Stimulated activated CD8-positive, alpha-beta memory T cell treated with anti-CD3 and anti-CD28 coated beads, Interleukin-2, amount 100 ng/mL, for 1 hour (primary cell): ENCODE data around the gene PLAGL1.
"Not testable (repeated sequence)": the region's sequence is repeated elsewhere in the genome, so short reads cannot be mapped to it uniquely, and the experiment has no call there.

Experiments
- DNase-seq, 2 donors: peaks; one replicate each; pipeline ENCODE4 v3.0.0-alpha.2; 2020; ENCODE audit warnings: low read depth in 2 of 2

PLAGL1 gene, protein sequence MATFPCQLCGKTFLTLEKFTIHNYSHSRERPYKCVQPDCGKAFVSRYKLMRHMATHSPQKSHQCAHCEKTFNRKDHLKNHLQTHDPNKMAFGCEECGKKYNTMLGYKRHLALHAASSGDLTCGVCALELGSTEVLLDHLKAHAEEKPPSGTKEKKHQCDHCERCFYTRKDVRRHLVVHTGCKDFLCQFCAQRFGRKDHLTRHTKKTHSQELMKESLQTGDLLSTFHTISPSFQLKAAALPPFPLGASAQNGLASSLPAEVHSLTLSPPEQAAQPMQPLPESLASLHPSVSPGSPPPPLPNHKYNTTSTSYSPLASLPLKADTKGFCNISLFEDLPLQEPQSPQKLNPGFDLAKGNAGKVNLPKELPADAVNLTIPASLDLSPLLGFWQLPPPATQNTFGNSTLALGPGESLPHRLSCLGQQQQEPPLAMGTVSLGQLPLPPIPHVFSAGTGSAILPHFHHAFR

DNA sequence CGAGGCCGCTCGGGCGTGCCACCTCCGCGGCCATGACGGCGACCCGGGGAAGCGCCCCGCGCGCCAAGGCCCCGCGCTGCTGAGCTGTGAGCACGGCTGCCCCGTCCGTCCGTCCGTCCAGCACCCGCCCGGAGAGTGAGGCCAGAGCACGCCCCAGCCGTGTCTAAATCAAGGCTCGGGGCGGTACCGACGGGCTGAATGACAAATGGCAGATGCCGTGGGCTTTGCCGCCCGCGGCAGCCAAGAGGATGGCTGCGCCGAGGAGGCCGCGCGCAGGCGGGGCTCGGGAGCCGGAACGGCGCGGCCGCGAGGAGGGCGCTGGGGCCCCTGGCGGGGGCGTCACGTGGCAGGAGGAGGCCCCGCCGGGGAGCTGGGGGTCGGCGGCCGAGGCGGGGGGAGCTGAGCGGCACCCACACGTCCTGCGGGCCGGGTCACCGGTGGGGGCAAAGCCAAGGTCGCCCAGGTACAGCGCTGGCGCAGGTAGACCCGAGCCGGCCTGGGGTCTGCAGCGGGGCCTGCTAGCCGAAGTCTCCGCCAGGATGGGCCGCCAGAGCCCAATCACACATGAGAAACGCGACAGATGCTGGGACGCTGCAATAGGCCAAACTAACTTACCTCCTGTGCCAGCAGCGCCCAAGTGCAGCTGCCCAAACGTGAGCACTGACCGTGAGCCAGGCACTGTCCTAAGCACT, at the start of gene PLAGL1:
TSS of gene PLAGL1 (minus strand) at position 140 of the 692 bp plus-strand sequence. CDS start 60,123 bp downstream, outside the sequence.
- no peak for DNase-seq

DNA sequence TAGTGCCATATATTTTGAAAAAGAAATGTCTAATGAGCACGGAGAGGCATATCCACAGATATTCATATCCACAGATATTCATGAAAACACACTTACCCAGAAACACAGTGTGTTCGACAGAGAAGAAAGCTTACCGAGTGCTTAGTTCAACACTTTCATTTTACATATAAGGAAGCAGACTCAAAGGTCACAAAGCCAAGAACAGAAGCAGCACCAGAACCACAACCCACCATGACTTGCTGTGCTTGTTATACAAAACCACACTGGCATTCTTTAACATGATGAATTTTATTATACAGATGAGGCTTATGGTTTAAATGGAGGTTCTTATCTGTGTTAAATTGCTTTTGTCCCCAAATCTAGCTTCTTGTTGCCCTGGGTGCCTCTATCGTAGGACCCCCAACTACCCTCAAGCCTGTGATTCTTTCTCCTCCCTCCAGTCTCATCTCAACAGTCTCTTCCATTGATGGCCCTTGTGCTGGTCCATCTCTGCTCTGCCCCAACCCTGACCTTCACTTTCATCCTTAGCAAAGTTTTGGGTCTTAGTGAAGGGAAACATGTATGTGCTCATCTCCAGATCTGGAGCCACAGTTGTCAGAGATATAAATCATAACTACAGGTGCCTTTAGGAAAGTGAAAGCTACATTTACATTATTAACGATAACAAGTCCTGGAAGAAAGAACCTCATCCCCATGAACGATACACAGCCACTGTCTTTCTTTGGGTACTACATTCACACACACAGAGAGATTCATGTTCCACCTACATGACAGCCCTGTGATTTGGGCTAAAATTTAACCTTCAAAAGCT, 47.3 kb upstream of the PLAGL1 start:
- no peak for DNase-seq

DNA sequence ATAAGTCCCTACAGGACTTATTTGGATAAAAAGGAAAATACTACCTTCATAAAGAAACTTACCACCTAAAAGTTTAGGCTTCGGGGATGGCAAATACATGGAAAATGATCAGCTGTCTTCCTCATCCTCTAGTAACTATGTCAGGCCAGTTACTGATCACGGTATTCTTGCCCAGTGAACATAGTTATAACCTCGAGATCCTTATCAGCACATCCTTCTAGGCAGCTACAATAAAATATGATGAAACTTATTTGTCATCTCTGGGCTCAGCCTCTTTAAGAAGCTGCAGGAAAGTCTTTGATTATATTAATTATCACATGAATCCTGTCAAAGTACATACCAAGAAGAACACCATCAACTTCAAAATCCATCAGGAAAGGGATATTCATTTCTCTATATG, 45.5 kb upstream of the PLAGL1 start:
- DNase-seq: no peak

DNA sequence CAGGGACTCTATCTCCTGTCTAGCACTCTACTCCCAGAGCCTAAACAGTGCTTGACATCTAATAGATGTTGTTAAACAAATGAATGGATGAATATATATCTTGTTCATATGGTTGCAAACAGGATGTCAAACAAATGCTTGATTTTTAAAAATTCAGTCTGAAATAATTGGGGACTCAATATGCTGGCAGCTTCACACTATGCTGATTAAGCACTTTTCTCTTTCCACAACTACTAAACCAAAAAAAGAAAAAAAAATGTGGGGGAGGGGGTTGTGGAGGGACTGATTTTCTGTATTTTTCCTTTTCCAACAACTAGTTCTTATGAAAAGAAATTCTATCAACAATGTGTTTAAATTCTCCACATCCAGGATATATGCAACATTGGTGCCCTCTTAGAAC, 44.4 kb upstream of the PLAGL1 start:
- no peak for DNase-seq

DNA sequence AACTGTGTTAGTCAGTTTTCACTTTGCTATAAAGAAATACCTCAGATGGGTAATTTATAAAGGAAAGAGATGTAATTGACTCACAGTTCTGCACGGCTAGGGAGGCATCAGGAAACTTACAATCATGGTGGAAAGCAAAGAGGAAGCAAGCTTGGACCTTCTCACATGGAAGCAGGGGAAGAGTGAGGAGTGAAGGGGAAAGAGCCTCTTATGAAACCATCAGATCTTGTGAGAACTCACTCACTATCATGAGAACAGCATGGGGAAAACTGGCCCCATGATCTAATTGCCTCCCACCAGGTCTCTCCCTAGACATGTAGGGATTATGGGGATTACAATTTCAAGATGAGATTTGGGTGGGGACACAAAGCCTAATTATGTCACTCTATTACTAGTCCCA, 41.3 kb upstream of the PLAGL1 start:
- DNase-seq: no peak

DNA sequence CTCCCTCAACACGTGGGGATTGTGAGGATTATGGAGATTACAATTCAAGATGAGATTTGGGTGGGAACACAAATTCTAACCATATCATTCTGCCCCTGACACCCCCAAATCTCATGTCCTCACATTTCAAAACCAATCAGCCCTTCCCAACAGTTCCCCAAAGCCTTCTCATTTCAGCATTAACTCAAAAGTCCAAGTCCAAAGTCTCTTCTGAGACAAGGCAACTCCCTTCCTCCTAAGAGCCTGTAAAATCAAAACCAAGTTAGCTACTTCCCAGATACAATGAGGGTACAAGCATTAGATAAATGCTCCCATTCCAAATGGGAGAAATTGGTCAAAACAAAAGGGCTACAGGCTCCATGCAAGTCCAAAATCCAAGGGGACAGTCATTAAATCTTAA, 39.6 kb upstream of the PLAGL1 start:
- DNase-seq: no peak

DNA sequence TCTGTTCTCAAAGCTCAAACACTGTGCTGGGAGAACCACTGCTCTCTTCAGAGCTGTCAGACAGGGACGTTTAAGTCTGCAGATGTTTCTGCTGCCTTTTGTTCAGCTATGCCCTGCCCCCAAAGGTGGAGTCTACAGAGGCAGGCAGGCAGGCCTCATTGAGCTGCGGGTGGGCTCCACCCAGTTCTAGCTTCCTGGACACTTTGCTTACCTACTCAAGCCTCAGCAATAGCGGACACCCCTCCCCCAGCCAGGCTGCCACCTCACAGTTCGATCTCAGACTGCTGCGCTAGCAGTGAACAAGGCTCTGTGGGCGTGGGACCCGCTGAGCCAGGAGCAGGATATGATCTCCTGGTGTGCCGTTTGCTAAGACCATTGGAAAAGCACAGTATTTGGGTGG, 38.6 kb upstream of the PLAGL1 start:
- not testable (repeated sequence) for DNase-seq

DNA sequence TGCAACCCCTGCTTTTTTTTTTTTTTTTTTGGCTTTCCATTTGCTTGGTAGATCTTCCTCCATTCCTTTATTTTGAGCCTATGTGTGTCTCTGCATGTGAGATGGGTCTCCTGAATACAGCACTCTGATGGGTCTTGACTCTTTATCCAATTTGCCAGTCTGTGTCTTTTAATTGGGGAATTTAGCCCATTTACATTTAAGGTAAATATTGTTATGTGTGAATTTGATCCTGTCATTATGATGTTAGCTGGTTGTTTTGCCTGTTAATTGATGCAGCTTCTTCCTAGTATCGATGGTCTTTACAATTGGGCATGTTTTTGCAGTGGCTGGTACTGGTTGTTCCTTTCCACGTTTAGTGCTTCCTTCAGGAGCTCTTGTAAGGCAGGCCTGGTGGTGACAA, 36.9 kb upstream of the PLAGL1 start:
- not testable (repeated sequence) for DNase-seq

DNA sequence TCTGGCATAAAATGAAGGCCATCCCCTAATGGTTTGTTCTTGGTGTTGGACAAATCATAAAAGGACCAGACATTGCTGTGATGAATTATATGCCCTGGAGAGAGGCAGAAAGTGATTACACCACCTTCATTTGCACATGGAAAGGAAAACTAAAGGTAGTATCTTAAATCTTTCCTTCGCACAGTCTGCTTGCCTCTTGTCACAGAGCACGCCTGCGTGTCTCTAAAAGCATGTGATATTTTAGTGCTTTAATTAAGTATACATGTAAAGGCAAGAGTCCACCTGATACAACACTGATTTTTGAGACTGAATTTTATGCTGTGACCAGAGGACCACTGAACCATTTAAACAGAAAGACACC, 28.8 kb upstream of the PLAGL1 start:
- DNase-seq: no peak

DNA sequence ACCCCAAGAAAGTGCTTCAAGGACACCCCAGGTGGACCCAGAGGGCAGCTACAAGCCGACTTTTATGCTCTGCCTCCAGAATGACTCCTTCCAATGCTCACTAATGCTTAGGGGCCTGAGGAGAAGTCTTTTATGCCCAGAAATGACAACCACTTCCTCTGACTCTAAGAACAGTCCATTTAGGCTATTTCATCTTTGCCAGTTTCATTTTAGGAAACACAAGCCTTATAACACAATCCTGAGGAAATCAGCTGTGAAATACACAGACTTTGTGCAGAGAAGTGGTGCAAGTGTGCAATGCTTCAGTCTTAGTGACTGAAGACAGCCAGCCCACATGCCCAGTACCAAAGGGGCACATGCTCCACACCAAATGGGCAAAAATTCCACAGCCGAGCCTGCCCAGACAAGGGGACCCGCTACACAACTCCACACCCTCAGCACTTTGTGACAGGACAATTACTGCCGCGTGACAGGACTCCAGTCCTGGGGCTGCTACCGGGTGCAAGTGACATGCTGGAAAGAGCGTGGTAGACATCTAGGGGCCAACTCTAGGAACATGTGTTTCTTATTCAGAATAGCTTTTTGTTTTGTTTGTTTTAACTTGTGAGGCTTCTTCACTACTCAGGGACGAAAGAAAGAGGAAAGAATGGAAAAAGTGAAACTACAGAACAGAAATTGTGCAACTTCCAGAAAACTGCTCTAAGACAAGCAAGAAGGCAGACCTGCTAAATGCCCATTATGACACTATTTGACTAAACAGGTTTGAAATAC, 28.2 kb upstream of the PLAGL1 start:
- no peak for DNase-seq

DNA sequence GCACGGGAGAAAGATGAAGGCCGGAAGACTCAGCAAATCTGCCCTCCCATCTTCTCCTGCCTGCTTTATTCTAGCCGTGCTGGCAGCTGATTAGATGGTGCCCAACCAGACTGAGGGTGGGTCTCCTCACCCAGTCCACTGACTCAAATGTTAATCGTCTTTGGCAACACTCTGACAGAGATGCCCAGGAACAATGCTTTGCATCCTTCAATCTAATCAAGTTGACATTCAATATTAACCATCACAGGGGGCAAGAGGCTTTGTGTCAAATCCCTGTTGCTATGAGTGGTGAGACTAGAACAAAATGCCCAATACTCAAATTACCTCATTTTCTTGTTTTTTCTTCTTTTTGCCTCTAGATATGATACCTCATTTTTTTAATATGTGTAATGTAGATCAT, 27.4 kb upstream of the PLAGL1 start:
- no peak for DNase-seq

DNA sequence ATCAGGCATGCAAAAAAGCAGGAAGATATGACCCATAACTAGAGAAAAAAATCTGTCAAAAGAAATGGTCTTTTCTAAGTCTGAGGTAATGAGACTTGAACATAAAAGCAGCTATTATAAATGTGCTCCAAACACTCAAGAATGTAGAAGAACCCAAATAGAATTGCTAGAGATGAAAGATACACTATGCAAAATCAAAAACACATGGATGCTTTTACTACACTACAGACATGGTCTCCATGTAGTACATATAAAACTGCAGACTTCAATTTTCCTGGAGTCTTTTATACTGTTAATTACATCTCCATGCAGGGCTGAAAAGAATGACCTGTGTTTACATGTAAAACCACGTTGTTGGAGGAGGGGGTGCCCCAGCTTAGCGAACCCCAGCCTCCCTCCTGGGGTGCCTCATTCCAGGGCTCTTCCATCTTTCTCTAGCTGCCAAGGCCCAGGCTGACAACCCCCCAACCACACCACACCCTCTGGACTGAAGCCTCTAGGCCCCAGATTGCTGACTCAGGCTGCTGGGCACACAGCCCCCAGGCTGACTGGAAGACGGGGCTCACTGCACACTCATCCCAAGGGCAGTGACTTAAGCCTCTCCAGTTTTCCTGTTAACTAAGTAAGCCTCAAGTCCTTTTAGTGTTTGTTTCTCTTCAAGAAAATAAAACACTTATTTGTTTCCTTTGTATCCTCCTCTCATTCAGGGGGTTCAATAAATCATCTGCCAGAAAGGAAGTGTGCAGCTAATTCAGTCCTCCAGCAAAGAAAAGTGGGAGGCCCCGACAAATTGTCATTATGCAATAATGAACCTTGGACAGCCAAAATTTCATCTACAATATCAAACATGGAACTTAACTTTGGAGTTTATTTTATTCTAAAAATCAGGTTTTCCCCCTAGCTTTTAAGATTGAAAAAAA, 26.0 kb upstream of the PLAGL1 start:
- DNase-seq: no peak

DNA sequence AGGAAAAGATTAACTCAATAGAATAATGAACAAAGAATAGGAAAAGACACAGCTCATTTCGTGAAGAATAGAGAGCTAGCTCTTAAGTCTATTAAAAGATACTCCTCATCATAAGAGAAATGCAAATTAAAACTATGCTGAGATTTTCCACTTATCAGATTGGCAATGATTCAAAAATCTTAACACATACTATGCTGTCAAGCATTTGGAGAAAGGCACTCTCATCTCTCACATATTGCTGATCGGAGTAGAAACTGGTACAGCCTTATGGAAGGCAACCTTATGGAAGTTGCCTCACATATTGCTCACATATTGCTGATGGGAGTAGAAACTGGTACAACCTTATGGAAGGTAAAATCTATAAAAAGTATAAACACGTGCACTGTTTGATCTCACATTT, 21.4 kb upstream of the PLAGL1 start:
- DNase-seq: no peak

DNA sequence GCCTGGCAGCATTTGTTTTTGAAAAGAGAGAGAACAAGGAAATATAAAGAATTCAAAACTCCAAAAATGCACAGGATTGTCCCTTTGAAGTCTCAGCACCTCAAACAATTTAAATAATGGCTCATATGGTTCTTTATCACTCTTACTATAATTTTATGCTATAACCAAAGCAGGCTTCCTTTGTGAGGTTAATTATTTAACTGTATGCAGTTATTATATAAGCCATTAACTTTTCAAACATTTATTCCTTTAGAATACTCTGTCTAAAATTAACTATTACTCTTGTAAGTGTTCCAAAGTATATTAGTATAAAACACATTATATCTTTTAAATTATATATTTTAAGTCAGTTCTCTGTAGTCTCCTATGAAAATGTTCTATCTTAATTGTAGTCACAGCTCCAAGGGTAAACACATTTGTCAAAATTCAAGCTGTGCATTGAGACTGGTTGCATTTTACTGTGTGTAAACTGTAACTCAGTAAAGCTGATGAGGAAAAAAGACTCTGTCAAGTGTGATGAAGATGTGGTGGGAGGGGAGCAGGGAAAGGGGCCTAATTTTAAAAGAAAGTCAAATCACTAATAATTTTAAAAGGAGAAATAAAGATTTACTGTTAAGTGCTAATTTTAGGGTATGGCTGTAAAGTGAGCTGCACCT, 20.0 kb upstream of the PLAGL1 start:
- DNase-seq: no peak

DNA sequence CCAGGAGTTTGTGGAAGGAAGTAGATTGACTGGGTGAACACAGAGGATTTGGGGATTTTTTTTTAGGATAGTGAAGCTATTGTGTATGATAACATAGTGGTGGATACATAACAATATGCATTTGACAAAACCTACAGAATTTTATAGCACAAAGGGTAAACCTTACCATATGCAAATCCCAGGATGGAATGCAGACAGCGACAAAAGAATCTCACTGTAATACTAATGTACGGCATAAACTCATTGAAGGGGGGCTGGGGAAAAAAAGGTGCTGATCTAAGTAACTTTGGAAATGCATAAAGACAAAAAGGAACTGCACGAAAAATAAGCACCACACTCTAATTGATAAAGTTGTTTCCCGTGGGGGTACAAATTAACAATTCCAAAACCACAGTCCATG, 15.2 kb upstream of the PLAGL1 start:
- no peak for DNase-seq

DNA sequence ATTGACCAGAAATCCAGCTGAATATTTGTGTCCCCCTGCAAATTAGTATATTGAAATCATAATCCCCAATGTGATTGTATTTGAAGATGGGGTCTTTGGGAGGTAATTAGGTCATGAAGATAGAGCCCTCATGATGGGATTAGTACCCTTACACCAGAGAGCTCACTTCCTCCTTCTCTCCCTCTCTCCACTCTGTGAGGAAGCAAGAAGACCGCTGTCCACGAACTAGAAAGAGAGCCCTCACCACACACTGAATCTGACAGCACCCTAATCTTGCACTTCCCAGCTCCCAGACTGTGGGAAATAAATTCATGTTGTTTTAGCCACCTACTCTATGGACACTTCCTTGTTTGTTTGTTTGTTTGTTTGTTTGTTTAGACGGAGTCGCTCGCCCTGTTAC, 11.9 kb upstream of the PLAGL1 start:
- DNase-seq: no peak

DNA sequence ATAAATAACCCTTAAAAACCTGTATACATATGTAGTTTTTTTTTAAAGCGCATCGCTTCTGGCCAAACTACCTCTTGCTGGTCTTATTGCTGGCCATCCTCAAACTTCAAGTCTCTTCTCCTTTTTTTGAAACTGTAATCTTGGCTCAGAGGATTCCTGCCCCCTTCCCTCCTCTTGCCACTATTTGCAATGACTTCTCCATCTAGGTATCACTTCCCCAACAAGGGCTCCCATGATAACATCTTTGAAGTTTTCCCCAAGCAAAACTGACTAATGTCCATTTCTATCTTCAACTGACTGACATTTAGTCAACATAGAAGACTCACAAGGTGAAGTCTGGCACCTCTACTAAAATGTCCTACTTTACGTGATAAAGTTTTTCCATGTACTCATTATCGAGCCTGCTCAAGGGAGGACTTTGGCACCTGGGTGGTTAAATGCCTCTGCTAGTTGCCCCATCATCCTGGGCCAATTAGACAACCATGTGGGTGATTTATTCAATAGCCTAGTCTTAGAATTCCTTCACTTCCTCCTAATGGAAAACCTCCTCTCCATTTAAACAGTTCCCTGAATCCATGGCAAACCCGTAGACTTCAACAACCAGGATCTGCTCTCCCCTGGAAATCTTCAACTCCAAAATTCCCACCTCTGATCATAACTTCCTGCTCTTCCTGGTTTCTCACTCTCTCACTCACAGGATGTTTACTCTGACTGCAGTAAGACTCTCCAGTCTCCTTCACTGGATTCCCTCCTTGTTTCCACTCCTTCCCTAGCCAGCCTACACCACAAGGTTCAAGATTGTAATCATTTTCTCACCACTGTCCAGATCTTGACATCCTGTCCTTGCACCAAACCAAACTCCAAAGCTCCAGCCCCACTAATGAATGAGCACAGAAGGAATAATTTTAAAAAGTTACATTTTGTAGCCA, 9.4 kb upstream of the PLAGL1 start:
- DNase-seq: no peak

DNA sequence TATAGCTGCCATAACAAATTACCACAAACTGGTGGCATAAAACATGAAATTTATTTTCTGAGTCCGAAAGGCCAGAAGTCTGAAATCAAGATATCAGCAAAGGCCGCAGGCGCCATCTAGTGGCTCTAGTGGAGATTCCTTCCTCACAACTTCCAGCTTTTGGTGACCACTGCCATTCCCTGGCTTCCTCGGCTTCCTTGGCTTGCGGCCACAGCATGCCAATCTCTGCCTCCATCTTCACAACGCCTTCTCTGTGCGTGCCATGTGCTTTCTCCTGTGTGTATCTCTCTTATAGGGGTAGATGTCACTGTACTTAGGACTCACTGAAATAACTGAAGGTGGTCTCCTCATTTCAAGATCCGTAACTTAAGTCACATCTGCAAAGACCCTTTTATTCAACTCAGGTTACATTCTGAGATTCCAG, 5.4 kb upstream of the PLAGL1 start:
- DNase-seq: peak; percentile 27 to 40

DNA sequence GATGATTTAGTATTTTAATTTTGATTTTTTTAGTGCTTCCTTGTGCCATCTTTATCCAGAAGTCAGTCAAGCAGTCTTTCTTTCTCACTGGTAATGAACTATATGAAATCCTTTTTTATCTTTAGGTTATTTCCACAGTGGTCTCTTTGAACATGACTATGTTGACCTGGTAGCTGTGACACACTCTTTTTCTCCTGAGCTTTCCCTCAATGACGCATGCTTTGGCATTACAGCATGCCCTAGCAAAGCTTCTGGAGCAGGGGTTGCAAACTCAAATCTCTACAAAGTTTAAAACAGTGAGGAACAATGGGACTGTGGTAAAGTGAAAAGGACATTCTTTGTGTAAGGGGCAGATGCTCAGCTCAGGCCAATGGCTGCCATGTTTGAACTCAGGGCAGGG, 4.5 kb upstream of the PLAGL1 start:
- DNase-seq: no peak
